ENCODE results near the gene KLHDC9. TPM values are rescaled to one million over a fixed set of nuclear protein-coding genes. Genes with fewer than 3 reads are reported as not detected.

The KLHDC9 gene
- total RNA-seq, 1 donor from 2014 or later, result 3.7 TPM

DNA sequence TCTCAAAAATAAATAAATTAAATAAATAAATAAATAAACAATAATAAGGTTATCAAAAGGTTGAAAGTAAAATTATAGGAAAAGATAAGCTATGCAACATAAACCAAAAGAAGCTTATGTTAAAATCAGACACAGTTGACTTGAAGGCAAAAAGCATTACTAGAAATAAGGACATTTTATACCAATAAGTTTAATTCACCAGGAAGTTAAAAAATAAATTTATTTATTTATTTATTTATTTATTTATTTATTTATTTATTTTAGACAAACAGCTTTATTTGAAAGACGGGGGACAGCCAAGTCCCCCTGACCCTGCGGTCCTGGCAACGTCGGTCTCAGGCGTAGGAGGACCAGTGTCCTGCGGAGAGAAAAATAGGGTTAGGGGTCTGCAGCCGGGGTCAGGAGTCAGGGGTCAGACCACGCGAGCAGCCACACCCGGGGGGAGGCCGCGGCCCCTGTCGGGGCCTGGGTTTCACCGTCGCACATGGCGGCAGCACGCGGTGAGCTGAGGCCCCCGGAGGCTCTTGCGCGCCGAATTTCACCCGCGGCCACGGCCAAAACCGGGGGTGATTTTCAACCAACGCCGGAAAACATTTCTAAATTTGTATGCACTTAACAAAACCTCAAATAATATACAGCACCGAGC, 42.7 kb downstream of the KLHDC9 start:
- Mint-ChIP-seq H3K4me3 (ENCODE audit: unreplicated experiment) (no peak overlapping the region), H3K4me1 (ENCODE audit: unreplicated experiment) (no peaks in the 10 kb centered on the region), H3K27me3 (ENCODE audit: unreplicated experiment) (no peaks in the 10 kb centered on the region), H3K27ac (ENCODE audit: unreplicated experiment) (no peak overlapping the region), H3K9me3 (ENCODE audit: unreplicated experiment) (no peaks in the 10 kb centered on the region), H3K36me3 (ENCODE audit: unreplicated experiment) (peaks cover under 1% of the 10 kb centered on the region)
- TF ChIP-seq, protein P1, sequence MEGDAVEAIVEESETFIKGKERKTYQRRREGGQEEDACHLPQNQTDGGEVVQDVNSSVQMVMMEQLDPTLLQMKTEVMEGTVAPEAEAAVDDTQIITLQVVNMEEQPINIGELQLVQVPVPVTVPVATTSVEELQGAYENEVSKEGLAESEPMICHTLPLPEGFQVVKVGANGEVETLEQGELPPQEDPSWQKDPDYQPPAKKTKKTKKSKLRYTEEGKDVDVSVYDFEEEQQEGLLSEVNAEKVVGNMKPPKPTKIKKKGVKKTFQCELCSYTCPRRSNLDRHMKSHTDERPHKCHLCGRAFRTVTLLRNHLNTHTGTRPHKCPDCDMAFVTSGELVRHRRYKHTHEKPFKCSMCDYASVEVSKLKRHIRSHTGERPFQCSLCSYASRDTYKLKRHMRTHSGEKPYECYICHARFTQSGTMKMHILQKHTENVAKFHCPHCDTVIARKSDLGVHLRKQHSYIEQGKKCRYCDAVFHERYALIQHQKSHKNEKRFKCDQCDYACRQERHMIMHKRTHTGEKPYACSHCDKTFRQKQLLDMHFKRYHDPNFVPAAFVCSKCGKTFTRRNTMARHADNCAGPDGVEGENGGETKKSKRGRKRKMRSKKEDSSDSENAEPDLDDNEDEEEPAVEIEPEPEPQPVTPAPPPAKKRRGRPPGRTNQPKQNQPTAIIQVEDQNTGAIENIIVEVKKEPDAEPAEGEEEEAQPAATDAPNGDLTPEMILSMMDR (IDR thresholded peaks at IDR 0.05), result no peak
- DNase-seq (ENCODE audit: extremely low spot score, unreplicated experiment), result no peak

DNA sequence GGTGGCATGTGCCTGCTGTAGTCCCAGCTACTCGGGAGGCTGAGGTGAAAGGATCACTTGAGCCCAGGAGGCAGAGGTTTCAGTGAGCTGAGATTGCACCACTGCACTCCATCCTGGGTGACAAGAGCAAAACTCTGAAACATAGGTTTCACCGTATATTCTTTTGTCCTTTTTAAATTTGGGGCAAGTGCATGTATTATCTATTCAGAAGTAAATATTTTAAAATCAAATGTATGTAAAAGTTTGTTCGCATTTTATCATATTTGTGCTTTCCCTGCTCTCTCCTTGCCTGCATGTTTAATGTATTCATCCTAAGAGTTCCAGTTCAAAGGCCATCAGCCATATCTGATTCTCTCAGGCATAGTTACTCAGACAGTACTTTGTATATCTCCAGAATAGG, 47.7 kb downstream of the KLHDC9 start:
- Mint-ChIP-seq H3K9me3 (ENCODE audit: unreplicated experiment) (no peaks in the 10 kb centered on the region), H3K27ac (ENCODE audit: unreplicated experiment) (no peak overlapping the region), H3K36me3 (ENCODE audit: unreplicated experiment) (no peaks in the 10 kb centered on the region), H3K4me1 (ENCODE audit: unreplicated experiment) (no peaks in the 10 kb centered on the region), H3K27me3 (ENCODE audit: unreplicated experiment) (no peaks in the 10 kb centered on the region), H3K4me3 (ENCODE audit: unreplicated experiment) (no peak overlapping the region)
- TF ChIP-seq, protein P1 (IDR thresholded peaks at IDR 0.05), result no peak
- no peak for DNase-seq (ENCODE audit: extremely low spot score, unreplicated experiment)

Other genes with a start within 250 kb of the KLHDC9 start
- not detected in 2 replicates for gene CD244, start 235.5 kb upstream of the KLHDC9 start, total RNA-seq
- not detected in 2 replicates for gene ITLN1, start 213.2 kb upstream of the KLHDC9 start, total RNA-seq
- not detected in 2 replicates for gene ITLN2, start 143.6 kb upstream of the KLHDC9 start, total RNA-seq
- 1.4 and 1.5 TPM in 2 replicates for gene F11R, start 77.2 kb upstream of the KLHDC9 start, total RNA-seq
- 0.73 TPM in 1 of 2 replicates, not detected in the other for gene TSTD1, start 59.4 kb upstream of the KLHDC9 start, total RNA-seq
- gene USF1, start 52.4 kb upstream of the KLHDC9 start, total RNA-seq, result 51.5 and 57.2 TPM in 2 replicates
- not detected in 2 replicates for gene ARHGAP30, start 28.5 kb upstream of the KLHDC9 start, total RNA-seq
- gene NECTIN4, start 8.8 kb upstream of the KLHDC9 start, total RNA-seq, result not detected in 2 replicates
- 48.9 and 49.2 TPM in 2 replicates for gene PFDN2, start 19.7 kb downstream of the KLHDC9 start, total RNA-seq
- 31.2 and 33.2 TPM in 2 replicates for gene NIT1, start 19.7 kb downstream of the KLHDC9 start, total RNA-seq
- gene DEDD, start 34.3 kb downstream of the KLHDC9 start, total RNA-seq, result 40.8 and 43.1 TPM in 2 replicates
- gene UFC1, start 55.6 kb downstream of the KLHDC9 start, total RNA-seq, result 98.2 and 100 TPM in 2 replicates
- gene USP21, start 61.1 kb downstream of the KLHDC9 start, total RNA-seq, result 25.5 and 27.5 TPM in 2 replicates
- 37.1 and 37.9 TPM in 2 replicates for gene PPOX, start 68.1 kb downstream of the KLHDC9 start, total RNA-seq
- gene B4GALT3, start 79.1 kb downstream of the KLHDC9 start, total RNA-seq, result 21.7 and 24.3 TPM in 2 replicates
- gene ADAMTS4, start 100.7 kb downstream of the KLHDC9 start, total RNA-seq, result 1.2 TPM in 2 replicates
- 82.0 and 82.5 TPM in 2 replicates for gene NDUFS2, start 104.0 kb downstream of the KLHDC9 start, total RNA-seq
- gene FCER1G, start 116.9 kb downstream of the KLHDC9 start, total RNA-seq, result not detected in 2 replicates
- not detected in 2 replicates for gene APOA2, start 125.3 kb downstream of the KLHDC9 start, total RNA-seq
- gene TOMM40L, start 127.7 kb downstream of the KLHDC9 start, total RNA-seq, result 8.6 and 10.3 TPM in 2 replicates
- gene NR1I3, start 139.8 kb downstream of the KLHDC9 start, total RNA-seq, result not detected in 2 replicates
- not detected in 2 replicates for gene PCP4L1, start 160.4 kb downstream of the KLHDC9 start, total RNA-seq
- 0.44 and 0.81 TPM in 2 replicates for gene MPZ, start 211.6 kb downstream of the KLHDC9 start, total RNA-seq
- 148 and 164 TPM in 2 replicates for gene SDHC, start 216.0 kb downstream of the KLHDC9 start, total RNA-seq

All from osteocyte (in vitro differentiated cells).